ENCODE measurements around the gene U2AF2. TPM values are rescaled to one million over a fixed set of nuclear protein-coding genes. Genes with fewer than 3 reads are reported as not detected.

U2AF2 gene
- total and polyA plus RNA-seq, 9 of the 15 experiments (the other 6 are each of a cell fraction or from before 2014, with no cell fraction given): 3.0 to 331 (median 157) TPM

DNA sequence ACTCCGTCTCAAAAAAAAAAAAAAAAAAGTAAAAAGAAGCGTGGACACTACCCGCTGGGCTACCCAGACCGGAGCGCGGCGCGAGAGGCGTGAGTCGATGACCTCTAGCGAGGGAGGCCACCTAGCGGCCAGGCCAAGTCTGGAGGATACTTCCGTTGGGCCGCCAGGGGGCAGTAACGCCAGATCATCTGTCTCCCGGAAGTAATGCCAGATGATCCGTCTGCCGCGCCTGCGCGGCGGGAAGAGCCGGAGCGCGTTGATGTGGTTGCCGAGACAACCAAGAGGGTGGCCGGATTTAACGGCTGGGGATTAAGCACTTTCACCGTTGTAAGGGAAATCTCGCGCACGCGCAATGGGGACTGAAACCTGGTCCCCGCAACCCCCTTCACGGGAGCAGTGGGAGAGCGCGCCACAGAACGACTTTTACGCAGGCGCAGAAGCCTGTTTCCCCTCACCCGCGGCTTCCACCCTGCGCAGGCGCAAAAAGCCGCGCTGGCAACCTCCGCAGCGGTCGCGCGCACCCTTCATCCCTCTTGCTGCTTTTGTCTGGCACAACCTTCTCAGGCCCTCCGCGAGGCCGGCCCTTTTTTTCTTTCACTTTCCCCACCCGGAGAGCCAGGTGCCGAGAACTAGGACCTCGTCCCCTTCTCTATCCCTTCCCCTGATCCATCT is 1.0 kb upstream of the U2AF2 start (continued):
- TF ChIP-seq ZBTB40 (IDR thresholded peaks at IDR 0.05): peak; percentile 88
- no peak for TF ChIP-seq ZBTB40 (CRISPR knock-in tag; IDR thresholded peaks at IDR 0.05)
- peak; percentile 99 for TF ChIP-seq ELF1 (tag; IDR thresholded peaks at IDR 0.05)
- TF ChIP-seq ZNF318 (IDR thresholded peaks at IDR 0.05; ENCODE audit: borderline replicate concordance in 1 of 2, low read depth in 1 of 2): no peak
- TF ChIP-seq ZSCAN29 (IDR thresholded peaks at IDR 0.05): peak; percentile 8; the same call in 1 of the 2 replicates
- TF ChIP-seq ZBTB1 (CRISPR knock-in tag; IDR thresholded peaks at IDR 0.05; ENCODE audit: borderline replicate concordance, low read depth): no peak
- peak; percentile 55 for TF ChIP-seq TBP (optimal IDR thresholded peaks at IDR 0.05; ENCODE audit: low read depth, low read length)
- TF ChIP-seq, protein P1, sequence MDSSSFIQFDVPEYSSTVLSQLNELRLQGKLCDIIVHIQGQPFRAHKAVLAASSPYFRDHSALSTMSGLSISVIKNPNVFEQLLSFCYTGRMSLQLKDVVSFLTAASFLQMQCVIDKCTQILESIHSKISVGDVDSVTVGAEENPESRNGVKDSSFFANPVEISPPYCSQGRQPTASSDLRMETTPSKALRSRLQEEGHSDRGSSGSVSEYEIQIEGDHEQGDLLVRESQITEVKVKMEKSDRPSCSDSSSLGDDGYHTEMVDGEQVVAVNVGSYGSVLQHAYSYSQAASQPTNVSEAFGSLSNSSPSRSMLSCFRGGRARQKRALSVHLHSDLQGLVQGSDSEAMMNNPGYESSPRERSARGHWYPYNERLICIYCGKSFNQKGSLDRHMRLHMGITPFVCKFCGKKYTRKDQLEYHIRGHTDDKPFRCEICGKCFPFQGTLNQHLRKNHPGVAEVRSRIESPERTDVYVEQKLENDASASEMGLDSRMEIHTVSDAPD (CRISPR knock-in tag; IDR thresholded peaks at IDR 0.05): no peak

Measured in K562 (cell line).